Body of pancreas (tissue), 4 donors: Measurements from ENCODE around the gene GLUD1.

Source experiments
- CTCF ChIP-seq, 7 experiments: fragments of 450-650 bp in 4 of 7; fragments of 200-600 bp in 3 of 7; sonication (generic) in 3 of 7; IDR thresholded peaks; one replicate each; pipeline ENCODE4 v1.5.1; 2016 to 2019; ENCODE audit warnings: antibody characterized with exemption in 7 of 7
- POLR2A ChIP-seq, 3 donors: fragments of 450-650 bp; IDR thresholded peaks; one replicate each; pipeline ENCODE4 v1.6.1; 2016; ENCODE audit warnings: antibody characterized with exemption in 3 of 3, mild to moderate bottlenecking in 2 of 3

- TF ChIP-seq CTCF (IDR thresholded peaks at IDR 0.05) (no peak), POLR2A (IDR thresholded peaks at IDR 0.05) (no peak)
Measured at GRCh38 chr10:87030912-87031635, 63.6 kb downstream of the GLUD1 start.
